Gastrocnemius medialis (tissue), 4 donors: ENCODE data around the gene VNN1. TPM values are rescaled to one million over a fixed set of nuclear protein-coding genes. Genes with fewer than 3 reads are reported as not detected.
A peak's percentile ranks its signal among the peaks of the same experiment; 100 is the strongest.

Experiments
- ATAC-seq, 2 donors: fragments of 150-250 bp; one replicate each; pipeline ENCODE4 v1.9.1; 2016
- DNase-seq, 2 donors: peaks; one replicate each; pipeline ENCODE4 v3.0.0-alpha.2; 2019
- H3K27ac ChIP-seq, 4 donors: fragments of 200-600 bp; sonication (generic); 1 replicate in 1 of 4; 2 replicates in 3 of 4; pipeline ENCODE4 v1.5.1; 2016 to 2018; ENCODE audit warnings: mild to moderate bottlenecking in 2 of 4, moderate library complexity in 1 of 4
- H3K27me3 ChIP-seq, 3 donors: fragments of 200-600 bp; sonication (generic) in 2 of 3; 1 replicate in 1 of 3; 2 replicates in 2 of 3; pipeline versions ENCODE4 v1.5.1 to v1.6.0; 2016 to 2019; ENCODE audit warnings: mild to moderate bottlenecking in 1 of 3, moderate library complexity in 1 of 3
- H3K36me3 ChIP-seq, 2 donors: fragments of 200-600 bp; sonication (generic) in 1 of 2; one replicate each; pipeline ENCODE4 v1.5.1; 2017 to 2018
- H3K4me1 ChIP-seq, 2 donors: fragments of 200-600 bp; sonication (generic) in 1 of 2; one replicate each; pipeline ENCODE4 v1.5.1; 2016 to 2017; ENCODE audit warnings: mild to moderate bottlenecking in 2 of 2
- H3K4me3 ChIP-seq, 4 donors: fragments of 200-600 bp; sonication (generic) in 3 of 4; 1 replicate in 1 of 4; 2 replicates in 3 of 4; pipeline ENCODE4 v1.5.1; 2016 to 2019; ENCODE audit warnings: mild to moderate bottlenecking in 2 of 4
- H3K9me3 ChIP-seq, 3 donors: fragments of 200-600 bp; sonication (generic) in 2 of 3; 1 replicate in 1 of 3; 2 replicates in 2 of 3; pipeline ENCODE4 v1.5.1; 2016 to 2019
- CTCF ChIP-seq, 5 experiments: fragments of 450-650 bp in 3 of 5; fragments of 200-600 bp in 2 of 5; sonication (generic) in 2 of 5; IDR thresholded peaks in 4 of 5; conservative IDR thresholded peaks in 1 of 5; 1 replicate in 4 of 5; 2 replicates in 1 of 5; pipeline ENCODE4 v1.5.1; 2016 to 2019; ENCODE audit warnings: antibody characterized with exemption in 5 of 5, mild to moderate bottlenecking in 3 of 5, moderate library complexity in 3 of 5
- POLR2A ChIP-seq, 2 donors: fragments of 450-650 bp; IDR thresholded peaks; one replicate each; pipeline ENCODE4 v1.6.1; 2017; ENCODE audit warnings: antibody characterized with exemption in 2 of 2, mild to moderate bottlenecking in 2 of 2, moderate library complexity in 2 of 2
- in situ Hi-C, 4 donors: fragments of 200-750 bp; cut with MboI; loops; one replicate each; pipeline versions ENCODE4 v1.15.0 to v1.8.0; 2017; ENCODE audit warnings: low sequenced_read_pairs in 4 of 4
- intact Hi-C: fragments of 100-400 bp; cut with DNase I; formaldehyde crosslinking; loops from one replicate; pipeline ENCODE4 v1.15.1; 2023; ENCODE audit warnings: low total_unique reads
- total RNA-seq, 4 donors: library from RNA; depleted of rRNA; stranded (reverse); fragments of >200 nt; gene quantifications; one replicate each; pipeline versions ENCODE4 v1.1.0 to v1.2.3, GENCODE V29; 2016

The VNN1 gene
- total RNA-seq, 4 donors from 2014 or later, result 0.39 to 1.9 (median 0.85) TPM

GRCh38 chr6:132749111-132749510 is 35.3 kb upstream of the VNN1 start:
- DNase-seq (no peak), ATAC-seq (no peak)
- Histone ChIP-seq H3K36me3 (no peaks in the 10 kb centered on the region), H3K4me1 (no peaks in the 10 kb centered on the region), H3K4me3 (no peak overlapping the region), H3K27ac (no peak overlapping the region), H3K27me3 (no peaks in the 10 kb centered on the region), H3K9me3 (no peaks in the 10 kb centered on the region)
- intact Hi-C loops, result no loop called here
- TF ChIP-seq POLR2A (IDR thresholded peaks at IDR 0.05) (no peak), CTCF (IDR thresholded peaks at IDR 0.05 in 4 of 5, conservative IDR thresholded peaks at IDR 0.05 in 1 of 5) (no peak)
- in situ Hi-C loops, result no loop called here

DNA sequence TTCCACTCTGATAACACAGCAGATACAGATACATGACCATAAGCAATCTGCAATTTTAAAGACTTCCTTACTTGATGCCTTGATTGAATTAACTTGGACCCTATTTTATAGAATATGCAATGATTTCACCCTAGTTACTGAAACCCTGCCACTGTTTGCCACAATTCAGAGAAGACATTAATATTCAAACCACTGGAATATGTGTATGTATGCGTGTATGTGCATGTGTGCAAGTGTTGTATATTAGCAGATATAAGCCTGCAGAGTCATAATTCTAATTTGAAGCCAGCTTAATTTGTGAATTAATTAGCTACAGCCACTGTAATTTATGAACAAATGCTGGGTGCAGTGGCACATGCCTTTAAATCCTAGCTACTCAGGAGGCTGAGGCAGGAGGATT is 34.6 kb upstream of the VNN1 start:
- no peaks in the 10 kb centered on the region for H3K36me3 ChIP-seq

DNA sequence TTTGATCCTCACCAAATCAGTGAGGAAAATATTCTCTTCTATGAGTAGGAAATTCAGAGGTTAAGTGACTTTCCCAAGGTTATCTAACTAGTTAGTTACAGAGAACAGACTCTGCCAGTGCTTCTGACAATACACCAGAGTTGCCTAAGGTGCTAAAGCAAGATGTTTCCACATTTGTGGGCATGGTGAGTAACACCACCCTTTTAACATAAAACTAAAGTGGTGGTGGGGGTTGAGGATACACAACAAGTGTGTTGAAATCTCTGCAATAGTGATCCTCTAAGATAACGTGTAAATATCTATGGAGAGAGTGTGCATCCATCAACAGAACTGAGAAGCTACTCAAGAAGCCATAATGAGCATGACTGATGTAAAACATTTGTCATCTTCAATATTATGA is 32.2 kb upstream of the VNN1 start:
- H3K4me3 ChIP-seq, result no peak overlapping the region
- TF ChIP-seq POLR2A (IDR thresholded peaks at IDR 0.05) (no peak), CTCF (IDR thresholded peaks at IDR 0.05 in 4 of 5, conservative IDR thresholded peaks at IDR 0.05 in 1 of 5) (no peak)
- in situ Hi-C loops, result no loop called here
- H3K36me3 ChIP-seq, result no peaks in the 10 kb centered on the region
- intact Hi-C loops, result no loop called here
- no peaks in the 10 kb centered on the region for H3K27me3 ChIP-seq
- no peaks in the 10 kb centered on the region for H3K4me1 ChIP-seq
- H3K27ac ChIP-seq, result no peak overlapping the region
- DNase-seq, result no peak
- ATAC-seq, result no peak
- no peaks in the 10 kb centered on the region for H3K9me3 ChIP-seq

More for the DNA sequence above, 34.6 kb upstream of the VNN1 start:
- H3K27me3 ChIP-seq, result no peaks in the 10 kb centered on the region
- no peak for DNase-seq
- TF ChIP-seq POLR2A (IDR thresholded peaks at IDR 0.05) (no peak), CTCF (IDR thresholded peaks at IDR 0.05 in 4 of 5, conservative IDR thresholded peaks at IDR 0.05 in 1 of 5) (no peak)
- intact Hi-C loops (no loop called here), in situ Hi-C loops (no loop called here)
- no peak overlapping the region for H3K4me3 ChIP-seq
- ATAC-seq, result no peak
- no peak overlapping the region for H3K27ac ChIP-seq
- H3K4me1 ChIP-seq, result no peaks in the 10 kb centered on the region
- no peaks in the 10 kb centered on the region for H3K9me3 ChIP-seq

- Histone ChIP-seq H3K4me1 (no peaks in the 10 kb centered on the region), H3K4me3 (no peak overlapping the region), H3K27ac (no peak overlapping the region), H3K27me3 (no peaks in the 10 kb centered on the region), H3K36me3 (no peaks in the 10 kb centered on the region), H3K9me3 (no peaks in the 10 kb centered on the region)
- ATAC-seq, result peak in 1 of 2 donors; percentile 36
- intact Hi-C loops, result no loop called here
- peak in 1 of 2 donors; percentile 13 for TF ChIP-seq POLR2A (IDR thresholded peaks at IDR 0.05)
- no peak for TF ChIP-seq CTCF (IDR thresholded peaks at IDR 0.05 in 4 of 5, conservative IDR thresholded peaks at IDR 0.05 in 1 of 5)
- DNase-seq, result no peak
- in situ Hi-C loops, result no loop called here
Observed at GRCh38 chr6:132742495-132742894, 28.6 kb upstream of the VNN1 start.

DNA sequence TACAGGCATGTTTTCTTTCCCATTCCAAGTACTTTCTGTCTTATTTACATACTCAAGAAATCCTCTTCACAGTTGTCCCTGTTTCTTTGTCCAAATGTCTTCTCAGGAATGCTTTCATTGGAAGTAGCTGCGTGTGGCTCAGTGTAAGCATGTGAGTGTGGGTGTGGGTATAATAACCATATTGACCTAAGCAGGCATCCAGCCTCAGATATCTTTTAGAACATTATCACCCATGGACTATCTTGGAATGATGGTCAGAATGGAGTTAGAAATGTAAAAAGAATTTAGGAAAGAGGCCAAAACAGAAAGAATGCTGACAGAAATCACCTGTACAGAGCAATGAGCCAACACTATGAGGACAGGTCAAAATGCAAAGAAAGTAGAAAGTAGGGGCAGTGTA is 27.4 kb upstream of the VNN1 start:
- Histone ChIP-seq H3K27me3 (no peaks in the 10 kb centered on the region), H3K9me3 (no peaks in the 10 kb centered on the region), H3K36me3 (no peaks in the 10 kb centered on the region), H3K4me3 (no peak overlapping the region), H3K4me1 (no peaks in the 10 kb centered on the region), H3K27ac (no peak overlapping the region)
- DNase-seq (no peak), ATAC-seq (no peak)
- intact Hi-C loops (no loop called here), in situ Hi-C loops (no loop called here)
- TF ChIP-seq CTCF (IDR thresholded peaks at IDR 0.05 in 4 of 5, conservative IDR thresholded peaks at IDR 0.05 in 1 of 5), result no peak
